CD14-positive monocyte (primary cell): ENCODE measurements around the gene E2F4. TPM values are rescaled to one million over a fixed set of nuclear protein-coding genes. Genes with fewer than 3 reads are reported as not detected.
A peak's percentile ranks its signal among the peaks of the same experiment; 100 is the strongest.

Experiments
- DNase-seq, 3 donors: peaks; one replicate each; pipeline ENCODE4 v3.0.0-alpha.2; 2011 to 2022
- H2AFZ ChIP-seq: 2 replicates; pipeline ENCODE4 v1.6.0; 2012; ENCODE audit warnings: mild to moderate bottlenecking, low read depth, low read length, inconsistent platforms; ENCODE audit not compliant: insufficient read depth, poor library complexity, severe bottlenecking
- H3K27ac ChIP-seq, 2 donors: 1 replicate in 1 of 2; 2 replicates in 1 of 2; pipeline ENCODE4 v1.5.1; 2012 to 2013; ENCODE audit warnings: low read length in 2 of 2, control low read depth in 1 of 2, inconsistent platforms in 1 of 2, low read depth in 1 of 2, mild to moderate bottlenecking in 1 of 2
- H3K27me3 ChIP-seq, 2 donors: one replicate each; pipeline versions ENCODE4 v1.6.0 to v1.6.1; 2011 to 2013; ENCODE audit warnings: low read length in 2 of 2; ENCODE audit not compliant: control insufficient read depth in 2 of 2, insufficient read depth in 2 of 2
- H3K36me3 ChIP-seq, 2 donors: replicated peaks in 1 of 2; 1 replicate in 1 of 2; 2 replicates in 1 of 2; pipeline versions ENCODE4 v1.5.1 to v1.6.1; 2012 to 2013; ENCODE audit warnings: low read length in 2 of 2, control low read depth in 1 of 2, inconsistent platforms in 1 of 2, mild to moderate bottlenecking in 1 of 2; ENCODE audit not compliant: insufficient read depth in 2 of 2, control insufficient read depth in 1 of 2
- H3K4me1 ChIP-seq, 2 donors: 1 replicate in 1 of 2; 2 replicates in 1 of 2; pipeline versions ENCODE4 v1.5.1 to v1.6.1; 2012 to 2013; ENCODE audit warnings: low read length in 2 of 2, control low read depth in 1 of 2, inconsistent platforms in 1 of 2, mild to moderate bottlenecking in 1 of 2, moderate library complexity in 1 of 2; ENCODE audit not compliant: insufficient read depth in 2 of 2, control insufficient read depth in 1 of 2
- H3K4me2 ChIP-seq: replicated peaks from 2 replicates; pipeline ENCODE3; 2012; ENCODE audit warnings: low read length, moderate library complexity, mild to moderate bottlenecking; ENCODE audit not compliant: poor library complexity, severe bottlenecking; ENCODE audit errors: extremely low read depth
- H3K4me3 ChIP-seq, 3 experiments: fragments of 200-600 bp in 1 of 3; sonication (generic) in 1 of 3; replicated peaks in 1 of 3; 1 replicate in 2 of 3; 2 replicates in 1 of 3; pipeline ENCODE4 v1.5.1; 2011 to 2013; ENCODE audit warnings: low read length in 3 of 3, mild to moderate bottlenecking in 3 of 3, control low read depth in 2 of 3, low read depth in 2 of 3, inconsistent platforms in 1 of 3, moderate library complexity in 1 of 3
- H3K79me2 ChIP-seq: 2 replicates; pipeline ENCODE4 v1.6.0; 2012; ENCODE audit warnings: mild to moderate bottlenecking, control low read depth, inconsistent platforms, low read length, moderate library complexity; ENCODE audit not compliant: insufficient read depth
- H3K9ac ChIP-seq: 2 replicates; pipeline ENCODE4 v1.6.0; 2017; ENCODE audit warnings: low read length, mild to moderate bottlenecking; ENCODE audit not compliant: insufficient read depth, poor library complexity, severe bottlenecking
- H3K9me3 ChIP-seq, 2 donors: replicated peaks in 1 of 2; 1 replicate in 1 of 2; 2 replicates in 1 of 2; pipeline versions ENCODE4 v1.5.1 to v1.6.1; 2012 to 2013; ENCODE audit warnings: low read length in 2 of 2, control low read depth in 1 of 2; ENCODE audit not compliant: control insufficient read depth in 1 of 2, insufficient read depth in 1 of 2
- H4K20me1 ChIP-seq: 2 replicates; pipeline ENCODE4 v1.6.0; 2012; ENCODE audit warnings: mild to moderate bottlenecking, low read length, control low read depth, moderate library complexity; ENCODE audit not compliant: insufficient read depth
- H3K27ac Mint-ChIP-seq, 7 donors: one replicate each; pipeline ENCODE4 v1.8.0; 2020; ENCODE audit warnings: mild to moderate bottlenecking in 7 of 7, mixed read lengths in 7 of 7, moderate library complexity in 6 of 7, inconsistent platforms in 2 of 7
- H3K27me3 Mint-ChIP-seq, 3 donors: one replicate each; pipeline ENCODE4 v1.8.0; 2021 to 2022; ENCODE audit warnings: low read depth in 3 of 3, mild to moderate bottlenecking in 3 of 3, mixed read lengths in 3 of 3, moderate library complexity in 3 of 3, inconsistent platforms in 1 of 3
- H3K36me3 Mint-ChIP-seq, 2 donors: one replicate each; pipeline ENCODE4 v1.8.0; 2020; ENCODE audit warnings: mixed read lengths in 2 of 2, inconsistent platforms in 1 of 2, mild to moderate bottlenecking in 1 of 2
- H3K4me1 Mint-ChIP-seq: one replicate; pipeline ENCODE4 v1.8.0; 2020; ENCODE audit warnings: mild to moderate bottlenecking, mixed read lengths
- H3K4me3 Mint-ChIP-seq, 2 donors: one replicate each; pipeline ENCODE4 v1.8.0; 2020; ENCODE audit warnings: mild to moderate bottlenecking in 2 of 2, mixed read lengths in 2 of 2, moderate library complexity in 1 of 2
- H3K9me3 Mint-ChIP-seq, 7 donors: one replicate each; pipeline ENCODE4 v1.8.0; 2020 to 2022; ENCODE audit warnings: mixed read lengths in 7 of 7, mild to moderate bottlenecking in 6 of 7, moderate library complexity in 6 of 7, inconsistent platforms in 2 of 7
- CTCF ChIP-seq: fragments of 200-600 bp; IDR thresholded peaks from one replicate; pipeline ENCODE4 v1.8.0; 2022; ENCODE audit warnings: antibody characterized with exemption, mild to moderate bottlenecking
- WGBS: methylation state at CpG from one replicate; pipeline ENCODE4 v1.1.5; 2013; ENCODE audit warnings: missing lambda C conversion rate; ENCODE audit not compliant: insufficient coverage; 5-methylcytosine and 5-hydroxymethylcytosine counted together
- intact Hi-C, 2 donors: fragments of 100-400 bp; cut with micrococcal nuclease; formaldehyde crosslinking; loops; one replicate each; pipeline versions ENCODE4 v1.15.0 to v1.15.1; 2023
- polyA minus RNA-seq: library from RNA; depleted of rRNA, polyadenylated mRNA; stranded (reverse); fragments of >200 nt; gene quantifications from 2 replicates; pipeline ENCODE4 v1.2.3, GENCODE V29; 2012
- polyA plus RNA-seq, 3 donors: library from polyadenylated mRNA; depleted of rRNA in 1 of 3; unstranded in 2 of 3; stranded (reverse) in 1 of 3; fragments of 300-500 nt in 2 of 3; fragments of >200 nt in 1 of 3; fragmentation: Illumina TruSeq in 2 of 3; gene quantifications; 1 replicate in 2 of 3; 2 replicates in 1 of 3; pipeline ENCODE4 v1.2.3, GENCODE V29; 2012 to 2021
- total RNA-seq, 12 experiments: library from RNA in 1 of 12; stranded (reverse) in 1 of 12; fragments of 120-200 nt in 1 of 12; gene quantifications; one replicate each; pipeline ENCODE4 v1.2.4 and lab custom pipeline; 2013 to 2026; ENCODE audit warnings: mixed read lengths in 6 of 12, inconsistent platforms in 1 of 12

E2F4 gene, protein sequence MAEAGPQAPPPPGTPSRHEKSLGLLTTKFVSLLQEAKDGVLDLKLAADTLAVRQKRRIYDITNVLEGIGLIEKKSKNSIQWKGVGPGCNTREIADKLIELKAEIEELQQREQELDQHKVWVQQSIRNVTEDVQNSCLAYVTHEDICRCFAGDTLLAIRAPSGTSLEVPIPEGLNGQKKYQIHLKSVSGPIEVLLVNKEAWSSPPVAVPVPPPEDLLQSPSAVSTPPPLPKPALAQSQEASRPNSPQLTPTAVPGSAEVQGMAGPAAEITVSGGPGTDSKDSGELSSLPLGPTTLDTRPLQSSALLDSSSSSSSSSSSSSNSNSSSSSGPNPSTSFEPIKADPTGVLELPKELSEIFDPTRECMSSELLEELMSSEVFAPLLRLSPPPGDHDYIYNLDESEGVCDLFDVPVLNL
- total RNA-seq (2013), result 68.9 TPM
- polyA plus RNA-seq (100 to 1,000 TPM in 1 of 3 donors, 10 to 100 TPM in 2; 53.1 to 191 (median 61.5) TPM), polyA minus RNA-seq (56.7 and 88.6 TPM in 2 replicates), total RNA-seq (lab: John Stamatoyannopoulos, UW) (36.9 to 82.0 (median 60.5) reads per million in 11 experiments)

DNA sequence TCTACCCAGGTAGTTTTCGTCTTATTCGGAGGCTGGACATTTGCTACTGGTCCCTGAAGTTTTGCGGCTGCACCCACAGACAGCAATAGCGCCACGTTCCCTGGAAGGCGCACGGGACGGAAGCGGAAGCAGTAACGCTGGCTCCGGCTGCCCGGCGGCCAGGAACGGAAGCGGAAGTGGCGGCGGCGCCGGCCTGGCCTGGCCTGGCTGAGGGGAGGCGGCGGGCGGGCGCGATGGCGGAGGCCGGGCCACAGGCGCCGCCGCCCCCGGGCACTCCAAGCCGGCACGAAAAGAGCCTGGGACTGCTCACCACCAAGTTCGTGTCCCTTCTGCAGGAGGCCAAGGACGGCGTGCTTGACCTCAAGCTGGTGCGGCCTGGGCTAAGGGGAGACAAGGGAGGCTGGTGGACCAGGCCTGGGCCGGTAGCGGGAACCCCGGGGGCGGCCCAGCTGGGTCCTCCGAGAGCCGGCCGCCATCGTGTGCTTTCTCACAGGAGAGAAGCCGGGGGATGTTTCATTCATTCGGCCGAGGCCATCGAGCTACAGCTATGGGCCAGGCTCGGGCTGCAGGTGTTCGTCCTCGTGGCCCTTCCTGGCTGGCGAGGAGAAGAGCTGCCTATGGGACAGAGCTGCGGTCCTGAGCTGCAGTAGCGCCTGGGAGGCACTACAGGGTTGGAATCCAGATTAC lies at the start of gene E2F4:
TSS of gene E2F4 (plus strand) at position 161 of the 687 bp plus-strand sequence. CDS start at position 234, 73 bp downstream.
- no peaks in the 10 kb centered on the region for H3K27me3 ChIP-seq
- peak within 1 kb of the TSS; percentile 83 to 88 for H3K4me3 Mint-ChIP-seq
- 0% methylated on average over 54 of the region's 54 CpGs for WGBS
- peaks cover 30% of the 10 kb centered on the region for H3K79me2 ChIP-seq
- H4K20me1 ChIP-seq, result peaks cover 50% of the 10 kb centered on the region
- DNase-seq, result peak; percentile 92 to 94 (median 93)
- H3K9me3 ChIP-seq, result no peaks in the 10 kb centered on the region
- TF ChIP-seq CTCF, result no peak
- H3K4me3 ChIP-seq, result peak within 1 kb of the TSS; percentile 81 to 99 (median 95)
- peaks cover 0 to 2% (median 0%) of the 10 kb centered on the region in 7 donors for H3K9me3 Mint-ChIP-seq
- peak within 1 kb of the TSS; percentile 53 to 87 for H3K27ac ChIP-seq
- H3K4me1 ChIP-seq, result peaks cover 18 to 20% of the 10 kb centered on the region in 2 donors
- intact Hi-C loops, result loop anchor here (2.0 to 5.0 kb wide), 3 partner anchors 31 to 55 kb away; partner anchors contain the start of genes FHOD1 (in 2 of the 2) and TMEM208 (in 2 of the 2)
- peaks cover 30% of the 10 kb centered on the region for H3K4me1 Mint-ChIP-seq
- peaks cover 30 to 33% of the 10 kb centered on the region in 2 donors for H3K36me3 ChIP-seq
- H3K27ac Mint-ChIP-seq, result peak within 1 kb of the TSS; percentile 79 to 88 (median 83)
- H3K27me3 Mint-ChIP-seq, result peaks cover 0 to under 1% (median 0%) of the 10 kb centered on the region in 3 donors
- H3K4me2 ChIP-seq, result peak within 1 kb of the TSS; percentile 83
- peak within 1 kb of the TSS; percentile 95 for H3K9ac ChIP-seq
- peaks cover 31 to 39% of the 10 kb centered on the region in 2 donors for H3K36me3 Mint-ChIP-seq
- peak within 1 kb of the TSS; percentile 88 for H2AFZ ChIP-seq

- H3K27me3 Mint-ChIP-seq, result peaks cover 0 to 2% (median 0%) of the 10 kb centered on the region in 3 donors
- peaks cover 95 to 100% of the 10 kb centered on the region in 2 donors for H3K36me3 ChIP-seq
These were observed 49.6 kb upstream of the E2F4 start for GRCh38 chr16:67142342-67142741.

More at GRCh38 chr16:67142342-67142741, 49.6 kb upstream of the E2F4 start:
- WGBS, result 98% methylated on average over 5 of the region's 9 CpGs
- Mint-ChIP-seq H3K4me3 (no peak overlapping the region), H3K9me3 (peaks cover 0 to 1% (median 0%) of the 10 kb centered on the region in 7 donors), H3K4me1 (no peaks in the 10 kb centered on the region), H3K36me3 (peaks cover 94 to 100% of the 10 kb centered on the region in 2 donors), H3K27ac (no peak overlapping the region)
- no peak overlapping the region for H3K9ac ChIP-seq
- H2AFZ ChIP-seq, result no peak overlapping the region
- no peak for TF ChIP-seq CTCF
- DNase-seq, result no peak
- H3K4me3 ChIP-seq, result no peak overlapping the region
- H3K9me3 ChIP-seq, result no peaks in the 10 kb centered on the region
- no peak overlapping the region for H3K27ac ChIP-seq
- intact Hi-C loops, result no loop called here
- no peaks in the 10 kb centered on the region for H3K4me1 ChIP-seq
- H4K20me1 ChIP-seq, result peaks cover 81% of the 10 kb centered on the region
- no peaks in the 10 kb centered on the region for H3K79me2 ChIP-seq
- no peak overlapping the region for H3K4me2 ChIP-seq
- no peaks in the 10 kb centered on the region for H3K27me3 ChIP-seq
